Osteoblast (primary cell): Measurements from ENCODE around the gene LRRN2. TPM values are rescaled to one million over a fixed set of nuclear protein-coding genes. Genes with fewer than 3 reads are reported as not detected.

Experiments used
- DNase-seq: peaks from one replicate; pipeline ENCODE4 v3.0.0; 2011; ENCODE audit warnings: low spot score, mixed read lengths; ENCODE audit not compliant: insufficient read length; ENCODE audit errors: missing footprints
- H2AFZ ChIP-seq: 2 replicates; pipeline ENCODE4 v1.6.0; 2011; ENCODE audit warnings: mild to moderate bottlenecking, low read length
- H3K27ac ChIP-seq: 2 replicates; pipeline ENCODE4 v1.5.1; 2011; ENCODE audit warnings: mild to moderate bottlenecking, low read depth, low read length, moderate library complexity
- H3K27me3 ChIP-seq: 2 replicates; pipeline ENCODE4 v1.6.0; 2012; ENCODE audit warnings: mild to moderate bottlenecking, control low read depth, inconsistent platforms, low read length, moderate library complexity; ENCODE audit not compliant: insufficient read depth
- H3K36me3 ChIP-seq: 2 replicates; pipeline ENCODE4 v1.5.1; 2011; ENCODE audit warnings: mild to moderate bottlenecking, low read length, control low read depth, moderate library complexity; ENCODE audit not compliant: insufficient read depth
- H3K4me1 ChIP-seq: 2 replicates; pipeline ENCODE4 v1.5.1; 2011; ENCODE audit warnings: mild to moderate bottlenecking, low read length, control low read depth, moderate library complexity; ENCODE audit not compliant: insufficient read depth
- H3K4me2 ChIP-seq: 2 replicates; pipeline ENCODE4 v1.6.0; 2011; ENCODE audit warnings: mild to moderate bottlenecking, low read length; ENCODE audit not compliant: insufficient read depth
- H3K4me3 ChIP-seq: fragments of 200-600 bp; sonication (generic); 3 replicates; pipeline ENCODE4 v1.5.1; 2012; ENCODE audit warnings: mild to moderate bottlenecking, low read length, inconsistent platforms; ENCODE audit not compliant: insufficient read depth
- H3K79me2 ChIP-seq: 2 replicates; pipeline ENCODE4 v1.6.0; 2012; ENCODE audit warnings: mild to moderate bottlenecking, low read length, control low read depth, inconsistent platforms; ENCODE audit not compliant: insufficient read depth
- H3K9me3 ChIP-seq: 2 replicates; pipeline ENCODE4 v1.5.1; 2011; ENCODE audit warnings: low read depth, low read length, control low read depth
- H4K20me1 ChIP-seq: 2 replicates; pipeline ENCODE4 v1.6.0; 2012; ENCODE audit warnings: mild to moderate bottlenecking, low read length, control low read depth; ENCODE audit not compliant: insufficient read depth
- total RNA-seq: library from RNA; depleted of rRNA; stranded (reverse); fragments of >200 nt; gene quantifications from 2 replicates; pipeline ENCODE4 v1.2.3, GENCODE V29; 2012
- TF ChIP-seq, protein P1 (sequence below): IDR thresholded peaks from 2 replicates; pipeline ENCODE4 v1.5.1; 2011; ENCODE audit warnings: mild to moderate bottlenecking, low read depth, low read length, moderate library complexity; ENCODE audit errors: extremely low read depth

Gene LRRN2
- total RNA-seq, 1 donor, result under 0.01 TPM

DNA sequence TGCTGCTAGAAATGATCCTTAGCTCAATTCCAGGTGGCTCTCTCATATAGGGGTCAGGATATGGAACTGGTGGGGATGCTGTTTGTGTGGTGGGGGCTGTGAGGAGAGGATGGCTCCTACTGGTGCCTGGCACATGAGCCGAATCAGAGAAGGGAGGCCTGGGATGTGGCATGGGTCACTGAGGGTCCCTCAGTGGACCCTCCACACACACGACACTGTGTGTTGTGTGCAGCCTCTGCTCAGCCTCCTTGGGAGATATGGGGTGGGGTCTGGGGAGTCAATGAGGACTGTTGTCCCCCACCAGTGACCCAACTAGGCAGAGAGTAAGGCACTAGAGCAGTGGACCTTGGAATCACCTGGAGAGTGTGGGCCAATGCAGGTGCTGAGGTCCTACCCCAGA, 3.2 kb upstream of the LRRN2 start:
- peak; percentile 68 for DNase-seq
- Histone ChIP-seq H3K36me3 (no peaks in the 10 kb centered on the region), H3K9me3 (no peaks in the 10 kb centered on the region), H3K27ac (no peak overlapping the region), H3K4me1 (no peaks in the 10 kb centered on the region), H3K79me2 (no peaks in the 10 kb centered on the region), H3K4me3 (no peak overlapping the region), H2AFZ (no peak overlapping the region), H4K20me1 (no peaks in the 10 kb centered on the region), H3K27me3 (peaks cover 67% of the 10 kb centered on the region), H3K4me2 (no peak overlapping the region)
- TF ChIP-seq, protein P1, sequence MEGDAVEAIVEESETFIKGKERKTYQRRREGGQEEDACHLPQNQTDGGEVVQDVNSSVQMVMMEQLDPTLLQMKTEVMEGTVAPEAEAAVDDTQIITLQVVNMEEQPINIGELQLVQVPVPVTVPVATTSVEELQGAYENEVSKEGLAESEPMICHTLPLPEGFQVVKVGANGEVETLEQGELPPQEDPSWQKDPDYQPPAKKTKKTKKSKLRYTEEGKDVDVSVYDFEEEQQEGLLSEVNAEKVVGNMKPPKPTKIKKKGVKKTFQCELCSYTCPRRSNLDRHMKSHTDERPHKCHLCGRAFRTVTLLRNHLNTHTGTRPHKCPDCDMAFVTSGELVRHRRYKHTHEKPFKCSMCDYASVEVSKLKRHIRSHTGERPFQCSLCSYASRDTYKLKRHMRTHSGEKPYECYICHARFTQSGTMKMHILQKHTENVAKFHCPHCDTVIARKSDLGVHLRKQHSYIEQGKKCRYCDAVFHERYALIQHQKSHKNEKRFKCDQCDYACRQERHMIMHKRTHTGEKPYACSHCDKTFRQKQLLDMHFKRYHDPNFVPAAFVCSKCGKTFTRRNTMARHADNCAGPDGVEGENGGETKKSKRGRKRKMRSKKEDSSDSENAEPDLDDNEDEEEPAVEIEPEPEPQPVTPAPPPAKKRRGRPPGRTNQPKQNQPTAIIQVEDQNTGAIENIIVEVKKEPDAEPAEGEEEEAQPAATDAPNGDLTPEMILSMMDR, result no peak

DNA sequence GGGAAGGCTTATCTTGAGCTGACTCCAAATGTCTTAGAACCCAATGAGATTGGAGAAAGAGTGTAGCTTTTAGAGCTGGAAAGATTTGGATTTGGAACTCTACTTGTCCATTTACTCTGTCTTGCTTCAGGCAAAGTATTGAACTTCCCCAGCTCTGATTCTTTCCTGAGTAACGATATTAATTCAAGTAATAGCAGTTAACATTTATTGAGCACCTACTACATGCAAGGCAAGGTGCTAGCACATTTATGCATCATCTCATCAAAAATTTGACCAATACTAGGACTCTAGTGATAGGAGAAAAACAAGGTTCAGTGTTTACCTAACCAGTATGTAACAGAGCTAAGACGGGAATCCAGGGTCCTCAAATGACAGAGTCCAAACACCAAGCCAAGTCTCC, 2.5 kb upstream of the LRRN2 start:
- H3K9me3 ChIP-seq, result no peaks in the 10 kb centered on the region
- H4K20me1 ChIP-seq, result no peaks in the 10 kb centered on the region
- H3K4me2 ChIP-seq, result no peak overlapping the region
- no peak overlapping the region for H3K4me3 ChIP-seq
- no peak overlapping the region for H2AFZ ChIP-seq
- H3K27ac ChIP-seq, result no peak overlapping the region
- H3K36me3 ChIP-seq, result no peaks in the 10 kb centered on the region
- H3K79me2 ChIP-seq, result no peaks in the 10 kb centered on the region
- no peaks in the 10 kb centered on the region for H3K4me1 ChIP-seq
- peaks cover 70% of the 10 kb centered on the region for H3K27me3 ChIP-seq
- peak; percentile 62 for DNase-seq
- TF ChIP-seq, protein P1, result no peak

DNA sequence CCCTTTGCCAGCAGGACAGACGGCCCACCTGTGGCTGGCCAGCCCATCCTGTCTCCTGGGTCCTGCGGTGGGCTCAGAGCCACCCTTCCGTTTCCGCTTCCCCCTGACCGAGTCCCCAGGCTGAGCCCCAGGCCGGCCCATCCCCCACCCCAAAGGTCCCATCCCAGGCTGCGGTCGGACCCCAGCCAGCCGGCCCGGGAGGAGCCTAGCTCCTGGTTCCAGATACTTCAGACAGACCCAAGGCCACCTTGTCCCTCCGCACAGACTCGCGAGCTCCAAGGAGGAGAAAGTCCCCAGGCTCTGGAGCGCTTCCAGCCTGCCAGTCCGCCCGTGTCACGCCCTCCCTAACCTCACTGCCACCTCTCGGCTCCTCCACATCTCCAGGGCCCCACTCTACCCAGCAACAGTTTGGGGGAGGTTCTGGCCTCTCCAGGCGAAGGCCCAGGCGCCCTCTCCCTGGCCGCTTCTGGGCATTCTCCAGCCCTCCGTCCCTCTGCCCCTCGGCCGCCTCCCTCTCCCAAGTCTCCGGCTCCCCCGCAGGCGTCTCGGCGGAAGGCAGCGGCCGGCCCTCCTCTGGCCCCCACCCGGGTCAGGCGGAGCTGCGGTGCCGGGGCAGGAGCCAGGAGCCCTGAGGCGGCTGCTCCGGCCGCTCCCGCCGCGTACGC, 835 bp downstream of the LRRN2 start:
- no peaks in the 10 kb centered on the region for H3K36me3 ChIP-seq
- H3K4me3 ChIP-seq, result no peak overlapping the region
- H3K4me2 ChIP-seq, result no peak overlapping the region
- peak; percentile 85 for DNase-seq
- TF ChIP-seq, protein P1, result no peak
- no peak overlapping the region for H2AFZ ChIP-seq
- no peaks in the 10 kb centered on the region for H3K79me2 ChIP-seq
- peaks cover 72% of the 10 kb centered on the region for H3K27me3 ChIP-seq
- no peaks in the 10 kb centered on the region for H3K4me1 ChIP-seq
- no peaks in the 10 kb centered on the region for H3K9me3 ChIP-seq
- H4K20me1 ChIP-seq, result no peaks in the 10 kb centered on the region
- H3K27ac ChIP-seq, result no peak overlapping the region

DNA sequence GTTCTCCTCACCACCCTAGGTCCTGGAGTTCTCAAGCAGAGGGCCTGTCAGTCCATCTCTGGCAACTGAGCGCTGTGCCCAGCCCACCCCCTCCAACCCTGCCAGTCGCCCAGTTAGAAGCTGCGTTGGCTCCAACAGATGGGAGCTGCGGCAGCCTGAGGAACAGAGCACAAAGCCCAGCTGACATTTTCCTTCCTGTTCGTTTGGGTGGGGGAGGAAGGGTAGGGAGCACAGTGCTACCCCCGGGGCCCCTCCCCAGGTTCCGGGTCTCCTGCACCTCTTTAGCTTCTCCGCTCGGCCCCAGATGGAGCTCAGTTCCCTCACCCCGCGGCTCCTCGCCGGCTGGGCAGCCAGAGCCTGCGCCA, 1.4 kb downstream of the LRRN2 start:
- H3K27ac ChIP-seq, result no peak overlapping the region
- H3K79me2 ChIP-seq, result no peaks in the 10 kb centered on the region
- H3K9me3 ChIP-seq, result no peaks in the 10 kb centered on the region
- no peaks in the 10 kb centered on the region for H3K4me1 ChIP-seq
- DNase-seq, result no peak
- no peak overlapping the region for H3K4me3 ChIP-seq
- TF ChIP-seq, protein P1, result no peak
- H2AFZ ChIP-seq, result no peak overlapping the region
- peaks cover 73% of the 10 kb centered on the region for H3K27me3 ChIP-seq
- no peaks in the 10 kb centered on the region for H4K20me1 ChIP-seq
- no peak overlapping the region for H3K4me2 ChIP-seq
- no peaks in the 10 kb centered on the region for H3K36me3 ChIP-seq
